GM12878 (cell line): ENCODE results near the gene ABHD17C. TPM values are rescaled to one million over a fixed set of nuclear protein-coding genes. Genes with fewer than 3 reads are reported as not detected.

Experiments used
- ATAC-seq: fragments of 200-7000 bp; cut with Tn5 transposase; 3 replicates; pipeline ENCODE4 v1.9.1; 2020; ENCODE audit warnings: mild to moderate bottlenecking, moderate library complexity
- BruUV-seq: library from RNA; stranded (reverse); fragments of 400-500 nt; replicated peaks from 2 replicates; lab custom pipeline; 2021; lab: Mats Ljungman, UMichigan
- CTCF ChIA-PET: fragments of 300-600 bp; sonication (Branson Sonifier 250); formaldehyde crosslinking; extraction: SDS; loops from one replicate; lab custom pipeline; 2021; ENCODE audit warnings: inconsistent platforms; lab: Yijun Ruan, JAX
- POLR2A ChIA-PET: fragments of 350-600 bp; formaldehyde crosslinking; extraction: SDS; loops from one replicate; lab custom pipeline; 2021; ENCODE audit warnings: inconsistent platforms; lab: Charles Lee
- RAD21 ChIA-PET: fragments of 300-600 bp; sonication (Branson Sonifier 250); formaldehyde crosslinking; loops from one replicate; lab custom pipeline; 2023; ENCODE audit warnings: antibody characterized with exemption; ENCODE audit not compliant: unreplicated experiment; lab: Charles Lee
- SMC1A ChIA-PET: fragments of 300-600 bp; sonication (Branson Sonifier 250); formaldehyde crosslinking; loops from one replicate; lab custom pipeline; 2023; ENCODE audit not compliant: unreplicated experiment, uncharacterized antibody; lab: Charles Lee
- DNase-seq: peaks from one replicate; pipeline ENCODE4 v3.0.0-alpha.2; 2011; ENCODE audit warnings: low read depth, low spot score
- FAIRE-seq: peaks from 3 replicates; lab custom pipeline; 2011; peaks lifted over from hg19 to GRCh38; lab: Jason Lieb, UNC
- H2AFZ ChIP-seq: 2 replicates; pipeline ENCODE4 v1.6.0; 2011; ENCODE audit warnings: low read depth, low read length, control low read depth; ENCODE audit not compliant: control insufficient read depth
- H3K27ac ChIP-seq: 2 replicates; pipeline ENCODE4 v1.5.1; 2011; ENCODE audit warnings: control low read depth; ENCODE audit not compliant: control insufficient read depth, insufficient read depth
- H3K27me3 ChIP-seq, 2 experiments: replicated peaks in 1 of 2; 2 replicates each; pipeline versions ENCODE4 v1.6.0 to v1.6.1; 2011; ENCODE audit warnings: low read length in 1 of 2; ENCODE audit not compliant: control insufficient read depth in 2 of 2, insufficient read depth in 2 of 2
- H3K36me3 ChIP-seq, 2 experiments: 2 replicates each; pipeline ENCODE4 v1.5.1; 2011; ENCODE audit warnings: low read length in 1 of 2; ENCODE audit not compliant: control insufficient read depth in 2 of 2, insufficient read depth in 2 of 2
- H3K4me1 ChIP-seq: 2 replicates; pipeline ENCODE4 v1.6.1; 2011; ENCODE audit warnings: mild to moderate bottlenecking, low read length, moderate library complexity, mixed read lengths; ENCODE audit not compliant: control insufficient read depth, insufficient read depth
- H3K4me2 ChIP-seq: 2 replicates; pipeline ENCODE4 v1.6.0; 2011; ENCODE audit warnings: control low read depth; ENCODE audit not compliant: control insufficient read depth, insufficient read depth
- H3K4me3 ChIP-seq: fragments of 200-600 bp; sonication (generic); 2 replicates; pipeline ENCODE4 v1.5.1; 2016
- H3K79me2 ChIP-seq: 2 replicates; pipeline ENCODE4 v1.6.0; 2011; ENCODE audit warnings: low read length; ENCODE audit not compliant: control insufficient read depth, insufficient read depth
- H3K9ac ChIP-seq: 2 replicates; pipeline ENCODE4 v1.8.0; 2011; ENCODE audit warnings: low read length, control low read depth, mixed read lengths; ENCODE audit not compliant: control insufficient read depth, insufficient read depth
- H3K9me3 ChIP-seq: replicated peaks from 3 replicates; pipeline ENCODE4 v1.5.1; 2011; ENCODE audit warnings: mild to moderate bottlenecking, low read length; ENCODE audit not compliant: control insufficient read depth, insufficient read depth
- H4K20me1 ChIP-seq: 2 replicates; pipeline ENCODE4 v1.6.0; 2011; ENCODE audit not compliant: control insufficient read depth, insufficient read depth
- CREB1 ChIP-seq: IDR thresholded peaks from 2 replicates; pipeline ENCODE4 v1.6.1; 2012; ENCODE audit warnings: low read depth, mild to moderate bottlenecking, inconsistent platforms
- FOS ChIP-seq: IDR thresholded peaks from 3 replicates; pipeline ENCODE4 v1.6.1; 2011; ENCODE audit warnings: borderline replicate concordance; ENCODE audit not compliant: insufficient read length; ENCODE audit errors: extremely low read depth
- HDAC2 ChIP-seq: fragments of 200-600 bp; sonication (generic); IDR thresholded peaks from 2 replicates; pipeline ENCODE4 v1.6.1; 2017
- HDAC6 ChIP-seq: fragments of 200-600 bp; sonication (generic); IDR thresholded peaks from one replicate; pipeline ENCODE4 v1.8.0; 2017; ENCODE audit warnings: antibody characterized with exemption; ENCODE audit not compliant: unreplicated experiment
- IKZF2 ChIP-seq, 2 experiments: fragments of 450-650 bp; IDR thresholded peaks; 2 replicates each; pipeline ENCODE4 v1.6.1; 2017; ENCODE audit warnings: mild to moderate bottlenecking in 2 of 2, moderate library complexity in 2 of 2
- NFYA ChIP-seq: IDR thresholded peaks from 2 replicates; pipeline ENCODE4 v1.6.1; 2011; ENCODE audit warnings: low read depth, mild to moderate bottlenecking, low read length, improper control_type of control experiment, borderline replicate concordance
- PAX8 ChIP-seq: fragments of 450-650 bp; IDR thresholded peaks from 2 replicates; pipeline ENCODE4 v1.6.1; 2017; ENCODE audit warnings: mild to moderate bottlenecking, moderate library complexity
- RAD21 ChIP-seq: IDR thresholded peaks from 2 replicates; pipeline ENCODE4 v1.6.1; 2011; ENCODE audit warnings: mild to moderate bottlenecking, low read depth, low read length, moderate library complexity; ENCODE audit not compliant: insufficient read depth
- RBBP5 ChIP-seq: fragments of 200-600 bp; sonication (generic); conservative IDR thresholded peaks from 2 replicates; pipeline ENCODE4 v1.6.1; 2016
- TCF12 ChIP-seq: IDR thresholded peaks from 2 replicates; pipeline ENCODE4 v1.6.1; 2011; ENCODE audit warnings: low read depth, mild to moderate bottlenecking, low read length
- YY1 ChIP-seq: IDR thresholded peaks from 2 replicates; pipeline ENCODE4 v1.6.1; 2011; ENCODE audit warnings: low read depth, mild to moderate bottlenecking, low read length
- ZNF24 ChIP-seq: fragments of 450-650 bp; IDR thresholded peaks from 2 replicates; pipeline ENCODE4 v1.6.1; 2017; ENCODE audit warnings: antibody characterized with exemption, mild to moderate bottlenecking
- whole genome bisulfite sequencing: methylation state at CpG from one replicate; pipeline ENCODE4 v1.1.6; 2016; ENCODE audit warnings: low lambda C conversion rate; ENCODE audit not compliant: insufficient replicate concordance, insufficient coverage; ENCODE audit errors: missing lambda C conversion rate; 5-methylcytosine and 5-hydroxymethylcytosine counted together
- in situ Hi-C: fragments of 300-500 bp; cut with MboI; formaldehyde crosslinking; loops from 9 replicates; pipeline ENCODE4 v1.14.3; 2018; ENCODE audit warnings: mixed read lengths
- intact Hi-C: fragments of 100-400 bp; cut with micrococcal nuclease; formaldehyde crosslinking; loops from one replicate; pipeline ENCODE4 v1.14.2; 2022; ENCODE audit not compliant: unreplicated experiment
- polyA plus RNA-seq, 11 experiments: library from polyadenylated mRNA; depleted of rRNA in 4 of 11; unstranded in 6 of 11; stranded (reverse) in 5 of 11; fragments of >200 nt; fragmentation: Nextera tagmentation in 4 of 11; fragmentation: Illumina TruSeq in 1 of 11; extraction: Ambion mirVana in 4 of 11; extraction: Trizol in 1 of 11; gene quantifications; 1 replicate in 1 of 11; 2 replicates in 10 of 11; pipeline versions ENCODE4 v1.2.1 to v1.2.3, GENCODE V29; 2011 to 2016; ENCODE audit warnings: inconsistent platforms in 2 of 11, missing spikeins in 2 of 11, low read depth in 1 of 11
- total RNA-seq, 4 experiments: library from RNA; depleted of rRNA in 3 of 4; stranded (reverse); fragments of >200 nt in 3 of 4; fragmentation: Illumina TruSeq in 1 of 4; extraction: Trizol in 1 of 4; gene quantifications; 2 replicates each; pipeline versions ENCODE4 v1.2.1 to v1.2.3, GENCODE V29; 2013 to 2021
- TF ChIP-seq, protein P1 (sequence below): fragments of 450-650 bp; formaldehyde crosslinking; IDR thresholded peaks from 2 replicates; pipeline ENCODE4 v1.5.0; 2022; ENCODE audit warnings: mild to moderate bottlenecking, missing genetic modification characterization
- TF ChIP-seq, protein P2 (sequence below): fragments of 450-650 bp; IDR thresholded peaks from 2 replicates; pipeline ENCODE4 v1.6.1; 2017; ENCODE audit warnings: mild to moderate bottlenecking, moderate library complexity
- TF ChIP-seq, protein P3 (sequence below): fragments of 450-650 bp; IDR thresholded peaks from 2 replicates; pipeline ENCODE4 v1.6.1; 2018; ENCODE audit warnings: mild to moderate bottlenecking, low read depth, moderate library complexity; ENCODE audit not compliant: partially characterized antibody

Gene ABHD17C
- total and polyA plus RNA-seq, 10 of the 15 experiments (the other 5 are each of a cell fraction or from before 2014, with no cell fraction given) = 0.92 to 11.4 (median 5.5) TPM

DNA sequence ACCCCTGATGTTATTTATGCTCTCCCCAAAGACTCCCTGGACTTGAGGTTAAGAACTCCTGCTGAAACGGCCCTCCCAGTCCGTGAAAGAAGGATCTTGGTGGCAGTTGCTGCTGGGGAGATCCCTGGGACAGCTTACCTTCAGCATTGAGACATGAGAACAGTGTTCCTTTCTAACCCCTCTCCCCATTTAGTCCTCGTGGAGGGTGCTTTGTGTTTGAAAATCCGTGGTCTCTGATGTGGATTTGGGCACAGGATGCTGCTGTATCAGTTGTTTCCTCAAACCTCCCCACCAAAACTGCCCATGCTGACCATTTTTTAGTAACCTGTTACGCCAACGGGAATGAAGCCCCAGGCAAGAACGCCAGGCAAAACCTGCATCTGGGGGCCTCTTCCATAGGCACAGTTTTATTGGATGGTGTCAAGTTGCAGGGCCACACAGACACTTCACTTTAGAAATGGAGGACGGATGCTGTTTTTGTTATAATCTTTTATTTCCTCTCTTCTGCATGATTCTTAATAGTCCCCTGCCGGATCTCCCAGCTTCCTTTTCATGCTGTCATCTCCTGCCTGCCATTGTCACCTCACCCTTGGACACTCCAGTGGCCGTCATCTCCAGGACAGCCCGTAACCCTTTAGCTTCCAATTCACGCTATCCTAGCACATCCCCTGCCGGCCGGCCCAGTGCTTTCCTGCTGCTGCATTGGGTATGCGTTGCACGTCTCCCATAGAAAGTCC, 52.4 kb downstream of the ABHD17C start:
- no peaks in the 10 kb centered on the region for H3K4me1 ChIP-seq
- POLR2A ChIA-PET = no interaction called here
- H3K36me3 ChIP-seq = no peaks in the 10 kb centered on the region
- no peak overlapping the region for H3K4me2 ChIP-seq
- ATAC-seq (no peak), FAIRE-seq (no peak), DNase-seq (no peak)
- no peaks in the 10 kb centered on the region for H3K79me2 ChIP-seq
- no peaks in the 10 kb centered on the region for H4K20me1 ChIP-seq
- no peak overlapping the region for H3K9ac ChIP-seq
- intact Hi-C loops = no loop called here
- H2AFZ ChIP-seq = no peak overlapping the region
- H3K27me3 ChIP-seq = no peaks in the 10 kb centered on the region
- BruUV-seq = no TSS peak
- H3K4me3 ChIP-seq = no peak overlapping the region
- H3K9me3 ChIP-seq = peaks cover 2% of the 10 kb centered on the region; the same call in 1 of the 3 replicates
- in situ Hi-C loops = no loop called here
- RAD21 ChIA-PET = no interaction called here
- CTCF ChIA-PET = interaction anchor here (1.4 kb wide), 1 partner anchor 29 kb away, joined by 3 read pairs; no protein-coding TSS in a partner anchor
- SMC1A ChIA-PET = no interaction called here
- no peak overlapping the region for H3K27ac ChIP-seq
- whole genome bisulfite sequencing = 57% methylated on average over 16 of the region's 16 CpGs
- TF ChIP-seq, protein P1, sequence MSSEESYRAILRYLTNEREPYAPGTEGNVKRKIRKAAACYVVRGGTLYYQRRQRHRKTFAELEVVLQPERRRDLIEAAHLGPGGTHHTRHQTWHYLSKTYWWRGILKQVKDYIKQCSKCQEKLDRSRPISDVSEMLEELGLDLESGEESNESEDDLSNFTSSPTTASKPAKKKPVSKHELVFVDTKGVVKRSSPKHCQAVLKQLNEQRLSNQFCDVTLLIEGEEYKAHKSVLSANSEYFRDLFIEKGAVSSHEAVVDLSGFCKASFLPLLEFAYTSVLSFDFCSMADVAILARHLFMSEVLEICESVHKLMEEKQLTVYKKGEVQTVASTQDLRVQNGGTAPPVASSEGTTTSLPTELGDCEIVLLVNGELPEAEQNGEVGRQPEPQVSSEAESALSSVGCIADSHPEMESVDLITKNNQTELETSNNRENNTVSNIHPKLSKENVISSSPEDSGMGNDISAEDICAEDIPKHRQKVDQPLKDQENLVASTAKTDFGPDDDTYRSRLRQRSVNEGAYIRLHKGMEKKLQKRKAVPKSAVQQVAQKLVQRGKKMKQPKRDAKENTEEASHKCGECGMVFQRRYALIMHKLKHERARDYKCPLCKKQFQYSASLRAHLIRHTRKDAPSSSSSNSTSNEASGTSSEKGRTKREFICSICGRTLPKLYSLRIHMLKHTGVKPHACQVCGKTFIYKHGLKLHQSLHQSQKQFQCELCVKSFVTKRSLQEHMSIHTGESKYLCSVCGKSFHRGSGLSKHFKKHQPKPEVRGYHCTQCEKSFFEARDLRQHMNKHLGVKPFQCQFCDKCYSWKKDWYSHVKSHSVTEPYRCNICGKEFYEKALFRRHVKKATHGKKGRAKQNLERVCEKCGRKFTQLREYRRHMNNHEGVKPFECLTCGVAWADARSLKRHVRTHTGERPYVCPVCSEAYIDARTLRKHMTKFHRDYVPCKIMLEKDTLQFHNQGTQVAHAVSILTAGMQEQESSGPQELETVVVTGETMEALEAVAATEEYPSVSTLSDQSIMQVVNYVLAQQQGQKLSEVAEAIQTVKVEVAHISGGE (CRISPR knock-in tag) = no peak
- TF ChIP-seq, protein P2, sequence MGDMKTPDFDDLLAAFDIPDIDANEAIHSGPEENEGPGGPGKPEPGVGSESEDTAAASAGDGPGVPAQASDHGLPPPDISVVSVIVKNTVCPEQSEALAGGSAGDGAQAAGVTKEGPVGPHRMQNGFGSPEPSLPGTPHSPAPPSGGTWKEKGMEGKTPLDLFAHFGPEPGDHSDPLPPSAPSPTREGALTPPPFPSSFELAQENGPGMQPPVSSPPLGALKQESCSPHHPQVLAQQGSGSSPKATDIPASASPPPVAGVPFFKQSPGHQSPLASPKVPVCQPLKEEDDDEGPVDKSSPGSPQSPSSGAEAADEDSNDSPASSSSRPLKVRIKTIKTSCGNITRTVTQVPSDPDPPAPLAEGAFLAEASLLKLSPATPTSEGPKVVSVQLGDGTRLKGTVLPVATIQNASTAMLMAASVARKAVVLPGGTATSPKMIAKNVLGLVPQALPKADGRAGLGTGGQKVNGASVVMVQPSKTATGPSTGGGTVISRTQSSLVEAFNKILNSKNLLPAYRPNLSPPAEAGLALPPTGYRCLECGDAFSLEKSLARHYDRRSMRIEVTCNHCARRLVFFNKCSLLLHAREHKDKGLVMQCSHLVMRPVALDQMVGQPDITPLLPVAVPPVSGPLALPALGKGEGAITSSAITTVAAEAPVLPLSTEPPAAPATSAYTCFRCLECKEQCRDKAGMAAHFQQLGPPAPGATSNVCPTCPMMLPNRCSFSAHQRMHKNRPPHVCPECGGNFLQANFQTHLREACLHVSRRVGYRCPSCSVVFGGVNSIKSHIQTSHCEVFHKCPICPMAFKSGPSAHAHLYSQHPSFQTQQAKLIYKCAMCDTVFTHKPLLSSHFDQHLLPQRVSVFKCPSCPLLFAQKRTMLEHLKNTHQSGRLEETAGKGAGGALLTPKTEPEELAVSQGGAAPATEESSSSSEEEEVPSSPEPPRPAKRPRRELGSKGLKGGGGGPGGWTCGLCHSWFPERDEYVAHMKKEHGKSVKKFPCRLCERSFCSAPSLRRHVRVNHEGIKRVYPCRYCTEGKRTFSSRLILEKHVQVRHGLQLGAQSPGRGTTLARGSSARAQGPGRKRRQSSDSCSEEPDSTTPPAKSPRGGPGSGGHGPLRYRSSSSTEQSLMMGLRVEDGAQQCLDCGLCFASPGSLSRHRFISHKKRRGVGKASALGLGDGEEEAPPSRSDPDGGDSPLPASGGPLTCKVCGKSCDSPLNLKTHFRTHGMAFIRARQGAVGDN = no peak
- TF ChIP-seq, protein P3, sequence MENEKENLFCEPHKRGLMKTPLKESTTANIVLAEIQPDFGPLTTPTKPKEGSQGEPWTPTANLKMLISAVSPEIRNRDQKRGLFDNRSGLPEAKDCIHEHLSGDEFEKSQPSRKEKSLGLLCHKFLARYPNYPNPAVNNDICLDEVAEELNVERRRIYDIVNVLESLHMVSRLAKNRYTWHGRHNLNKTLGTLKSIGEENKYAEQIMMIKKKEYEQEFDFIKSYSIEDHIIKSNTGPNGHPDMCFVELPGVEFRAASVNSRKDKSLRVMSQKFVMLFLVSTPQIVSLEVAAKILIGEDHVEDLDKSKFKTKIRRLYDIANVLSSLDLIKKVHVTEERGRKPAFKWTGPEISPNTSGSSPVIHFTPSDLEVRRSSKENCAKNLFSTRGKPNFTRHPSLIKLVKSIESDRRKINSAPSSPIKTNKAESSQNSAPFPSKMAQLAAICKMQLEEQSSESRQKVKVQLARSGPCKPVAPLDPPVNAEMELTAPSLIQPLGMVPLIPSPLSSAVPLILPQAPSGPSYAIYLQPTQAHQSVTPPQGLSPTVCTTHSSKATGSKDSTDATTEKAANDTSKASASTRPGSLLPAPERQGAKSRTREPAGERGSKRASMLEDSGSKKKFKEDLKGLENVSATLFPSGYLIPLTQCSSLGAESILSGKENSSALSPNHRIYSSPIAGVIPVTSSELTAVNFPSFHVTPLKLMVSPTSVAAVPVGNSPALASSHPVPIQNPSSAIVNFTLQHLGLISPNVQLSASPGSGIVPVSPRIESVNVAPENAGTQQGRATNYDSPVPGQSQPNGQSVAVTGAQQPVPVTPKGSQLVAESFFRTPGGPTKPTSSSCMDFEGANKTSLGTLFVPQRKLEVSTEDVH = no peak
- TF ChIP-seq FOS = no peak
- TF ChIP-seq PAX8 = no peak
- no peak for TF ChIP-seq YY1
- no peak for TF ChIP-seq CREB1
- TF ChIP-seq ZNF24 = no peak
- TF ChIP-seq RBBP5 = no peak
- no peak for TF ChIP-seq HDAC2
- TF ChIP-seq HDAC6 = no peak
- no peak for TF ChIP-seq IKZF2 (IDR thresholded peaks at IDR 0.05)
- no peak for TF ChIP-seq RAD21
- TF ChIP-seq NFYA = no peak
- no peak for TF ChIP-seq TCF12
